Caki2 (cell line): ENCODE measurements around the gene FASTKD2. TPM values are rescaled to one million over a fixed set of nuclear protein-coding genes. Genes with fewer than 3 reads are reported as not detected.
A peak's percentile ranks its signal among the peaks of the same experiment; 100 is the strongest.
"Not testable (repeated sequence)": the region's sequence is repeated elsewhere in the genome, so short reads cannot be mapped to it uniquely, and the experiment has no call there.

Experiments used
- DNase-seq: peaks from one replicate; pipeline ENCODE4 v3.0.0-alpha.2; 2015; ENCODE audit warnings: low read depth
- in situ Hi-C: cut with HindIII; loops from 2 replicates; pipeline ENCODE4 v1.10.0; 2016; ENCODE audit warnings: low sequenced_read_pairs, low pct_unique_long_range_greater_than_20kb, mixed read lengths
- total RNA-seq: library from RNA; depleted of rRNA; stranded (reverse); fragments of >200 nt; shearing (Covaris generic); gene quantifications from 2 replicates; pipeline ENCODE4 v1.2.3, GENCODE V29; 2014; ENCODE audit warnings: low replicate concordance

The FASTKD2 gene
- total RNA-seq, 1 experiment from 2014 or later = 30.8 TPM

DNA sequence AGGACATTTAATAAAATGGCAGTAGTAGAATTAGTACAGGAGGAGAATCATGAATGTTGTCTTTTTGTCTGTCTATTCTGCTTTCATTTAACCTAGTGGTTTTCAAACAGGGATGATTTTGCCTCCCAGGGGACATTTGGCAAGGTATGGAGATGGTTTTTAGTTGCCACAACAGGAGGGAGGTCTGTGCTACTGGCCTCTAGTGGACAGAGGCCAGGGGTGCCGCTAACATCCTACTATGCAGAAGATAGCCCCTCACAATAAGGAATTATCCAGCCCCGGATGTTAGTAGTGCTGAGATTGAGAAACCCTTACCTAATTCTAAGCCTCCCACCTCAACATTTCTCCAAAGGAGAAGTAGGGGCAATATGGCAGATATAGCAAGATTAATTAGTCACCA lies 18.3 kb downstream of the FASTKD2 start:
- in situ Hi-C loops = no loop called here
- no peak for DNase-seq

DNA sequence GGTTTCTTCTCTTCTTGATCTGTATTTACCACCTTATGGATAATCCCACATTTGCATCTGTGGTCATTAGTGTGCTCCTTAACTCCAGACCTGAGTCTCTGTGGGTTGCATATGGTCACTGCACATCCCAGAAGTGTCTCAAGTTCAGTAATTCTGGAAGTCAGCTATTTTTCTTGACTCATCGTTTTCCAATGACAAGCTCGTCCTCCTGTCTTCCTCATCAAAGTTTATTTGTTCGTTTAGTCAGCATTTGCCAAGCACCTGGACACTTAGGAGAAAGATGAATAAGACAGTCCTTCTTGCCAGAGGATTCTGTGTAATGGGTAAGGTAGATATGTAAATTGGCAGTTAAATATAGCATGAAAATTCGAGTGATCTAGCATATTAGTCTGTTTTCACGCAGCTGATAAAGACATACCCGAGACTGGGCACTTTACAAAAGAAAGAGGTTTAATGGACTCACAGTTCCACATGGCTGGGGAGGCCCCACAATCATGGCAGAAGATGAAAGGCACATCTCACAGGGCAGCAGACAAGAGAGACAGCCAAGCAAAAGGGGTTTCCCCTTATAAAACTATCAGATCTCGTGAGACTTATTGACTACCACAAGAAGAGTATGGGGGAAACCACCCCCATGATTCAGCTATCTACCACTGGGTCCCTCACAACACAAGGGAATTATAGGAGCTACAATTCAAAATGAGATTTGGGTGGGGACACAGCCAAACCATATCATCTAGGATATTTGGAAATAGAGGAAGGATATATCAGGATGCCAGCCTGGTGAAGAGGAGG lies 19.4 kb downstream of the FASTKD2 start:
- in situ Hi-C loops = no loop called here
- no peak for DNase-seq

DNA sequence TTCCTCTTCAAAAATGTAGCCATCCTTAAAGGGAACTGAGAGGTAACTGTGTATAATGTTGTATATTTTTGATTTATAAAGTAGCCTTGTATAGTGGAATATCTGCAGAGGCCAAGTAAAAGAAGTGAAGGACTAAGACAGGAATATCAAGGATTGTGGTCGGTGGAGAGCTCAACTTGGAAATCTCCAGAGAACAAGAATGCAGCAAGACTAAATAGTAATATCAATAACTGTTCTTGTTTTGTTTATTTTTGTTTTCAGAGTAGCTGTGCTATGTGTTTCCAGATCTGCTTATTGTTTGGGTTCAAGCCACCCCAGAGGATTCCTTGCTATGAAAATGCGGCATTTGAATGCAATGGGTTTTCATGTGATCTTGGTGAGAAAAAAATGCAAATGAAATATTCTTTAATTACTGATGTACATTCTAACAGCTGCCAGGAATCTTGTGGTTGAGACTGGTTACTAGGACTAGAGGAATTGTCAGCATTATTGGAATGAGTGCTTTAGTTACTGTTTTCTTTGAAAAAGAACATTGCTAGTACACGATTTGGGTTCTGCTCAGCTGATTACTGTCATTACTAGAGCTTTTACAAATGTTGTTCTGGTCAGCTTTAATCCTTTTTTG lies 25.0 kb downstream of the FASTKD2 start:
- in situ Hi-C loops = no loop called here

GRCh38 chr2:206792645-206793044 lies 27.2 kb downstream of the FASTKD2 start:
- in situ Hi-C loops = no loop called here
- DNase-seq = no peak

More for the DNA sequence above, 25.0 kb downstream of the FASTKD2 start:
- DNase-seq = no peak

GRCh38 chr2:206797376-206797775 lies 32.0 kb downstream of the FASTKD2 start:
- no peak for DNase-seq

DNA sequence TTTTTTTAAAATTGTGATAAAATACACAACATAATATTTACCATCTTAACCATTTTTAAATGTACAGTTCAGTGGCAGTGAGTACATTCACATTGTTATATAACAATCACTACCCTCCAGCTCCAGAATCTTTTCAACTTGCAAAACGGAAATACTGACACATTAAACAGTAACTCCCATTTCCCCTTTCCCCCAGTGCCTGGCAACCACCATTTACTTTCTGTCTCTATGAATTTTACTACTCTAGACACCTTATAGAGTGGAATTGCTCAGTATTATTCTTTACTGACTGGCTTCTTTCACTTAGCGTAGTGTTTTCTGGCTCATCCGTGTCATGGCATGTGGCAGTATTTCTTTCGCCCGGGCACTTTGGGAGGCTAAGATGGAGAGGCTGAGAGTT lies 32.6 kb downstream of the FASTKD2 start:
- in situ Hi-C loops = no loop called here
- no peak for DNase-seq

More at GRCh38 chr2:206797376-206797775, 32.0 kb downstream of the FASTKD2 start:
- in situ Hi-C loops = no loop called here

GRCh38 chr2:206799083-206799482 lies 33.7 kb downstream of the FASTKD2 start:
- no peak for DNase-seq
- in situ Hi-C loops = no loop called here

DNA sequence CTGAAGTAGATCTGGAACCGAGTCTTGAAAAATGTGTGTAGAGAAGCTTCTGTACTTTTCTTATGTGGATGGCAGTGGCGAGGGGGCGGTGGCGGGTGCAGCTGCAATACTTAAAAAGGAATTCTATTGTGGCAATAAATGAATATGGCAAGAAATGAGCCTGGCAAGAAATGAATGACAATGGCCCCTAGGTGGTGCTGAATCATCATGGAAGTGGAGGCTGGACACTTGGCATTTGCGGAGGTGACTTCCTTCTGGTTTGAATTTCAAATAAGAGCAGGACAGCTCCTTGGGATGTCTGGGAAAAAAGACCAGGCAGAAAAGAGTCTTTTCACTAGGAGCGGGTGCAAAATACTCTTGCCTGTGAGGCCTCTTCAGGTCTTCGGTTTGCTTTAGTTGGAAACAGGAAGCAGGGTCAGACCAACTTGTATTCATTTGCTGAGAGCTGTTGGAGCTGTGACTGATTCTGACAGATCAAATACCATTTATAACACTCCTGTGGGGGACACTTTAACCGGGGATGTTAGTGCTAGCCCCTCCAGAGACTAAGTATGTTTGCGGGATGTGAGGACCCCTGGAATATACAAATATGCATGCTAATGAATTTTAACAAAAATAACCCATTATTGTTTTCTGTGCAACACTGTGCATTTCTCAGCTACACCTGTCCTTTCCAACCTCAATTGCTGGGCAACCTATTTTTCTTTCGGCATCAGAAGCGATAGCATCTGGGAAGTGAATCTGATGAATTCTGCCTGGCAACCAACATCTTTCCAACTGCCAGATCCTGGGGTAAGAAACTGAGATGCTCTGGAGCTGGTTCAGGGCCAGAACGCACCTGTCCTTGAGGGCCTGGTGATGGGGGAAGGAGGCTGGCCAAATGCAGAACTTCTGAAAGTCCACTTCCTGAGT lies 35.4 kb downstream of the FASTKD2 start:
- in situ Hi-C loops = no loop called here

GRCh38 chr2:206801418-206802189 lies 36.2 kb downstream of the FASTKD2 start:
- in situ Hi-C loops = no loop called here
- DNase-seq = no peak

More for the DNA sequence above, 35.4 kb downstream of the FASTKD2 start:
- DNase-seq = peak; percentile 49

- in situ Hi-C loops = no loop called here
- DNase-seq = no peak
Measured at GRCh38 chr2:206802654-206803514, 37.5 kb downstream of the FASTKD2 start.

DNA sequence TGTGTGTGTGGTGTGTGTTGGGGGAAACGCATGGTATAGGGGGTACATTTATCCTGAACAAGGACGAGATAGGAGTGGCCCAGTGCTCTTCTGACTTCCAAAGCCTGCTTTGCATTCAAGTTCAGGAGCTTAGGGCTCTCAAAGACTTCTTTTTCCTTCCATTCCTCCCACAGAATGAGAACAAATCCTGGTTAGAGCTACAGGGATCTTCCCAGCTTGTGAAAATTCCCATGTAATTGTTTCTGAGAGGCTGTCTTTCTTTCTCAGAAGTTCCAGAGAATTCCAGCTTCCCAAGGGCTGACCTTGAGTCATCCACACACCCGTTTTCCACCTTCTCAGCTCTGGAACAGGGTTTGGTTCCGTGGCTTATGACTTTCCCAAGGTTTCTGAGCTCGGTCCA lies 38.9 kb downstream of the FASTKD2 start:
- in situ Hi-C loops = no loop called here
- DNase-seq = no peak

GRCh38 chr2:206805887-206806607 lies 40.6 kb downstream of the FASTKD2 start:
- DNase-seq = no peak
- in situ Hi-C loops = no loop called here

DNA sequence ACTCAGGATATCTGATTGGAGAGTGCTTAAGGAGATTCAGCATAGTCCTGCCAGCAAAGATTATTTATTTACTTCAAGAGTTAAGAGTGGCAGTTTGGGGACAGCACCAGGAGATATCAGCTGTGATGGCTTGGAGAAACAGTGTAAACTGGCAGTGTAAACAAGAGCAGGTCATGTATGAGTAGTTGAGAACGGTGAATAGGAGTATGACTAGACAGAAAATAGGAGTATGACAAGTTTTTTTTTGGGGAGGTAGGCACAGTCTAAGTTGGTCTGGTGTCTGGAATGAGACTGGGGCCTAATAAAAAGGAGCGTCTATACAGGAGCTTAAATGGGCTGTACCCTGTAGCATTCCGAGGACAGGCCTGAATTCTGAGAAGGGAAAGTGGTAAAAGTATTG lies 42.2 kb downstream of the FASTKD2 start:
- DNase-seq, in situ Hi-C loops: not testable (repeated sequence)

GRCh38 chr2:206812471-206812870 lies 47.1 kb downstream of the FASTKD2 start:
- in situ Hi-C loops, DNase-seq: not testable (repeated sequence)

- no peak for DNase-seq
- in situ Hi-C loops = no loop called here
Measured at GRCh38 chr2:206814498-206814897, 49.1 kb downstream of the FASTKD2 start.

GRCh38 chr2:206820807-206821206 lies 55.4 kb downstream of the FASTKD2 start:
- in situ Hi-C loops = no loop called here
- DNase-seq = no peak

- DNase-seq = no peak
- in situ Hi-C loops = no loop called here
Measured at GRCh38 chr2:206823178-206823577, 57.8 kb downstream of the FASTKD2 start.
